WTC11 (cell line): ENCODE measurements around the gene HOXA7. TPM values are rescaled to one million over a fixed set of nuclear protein-coding genes. Genes with fewer than 3 reads are reported as not detected.

Experiments
- ATAC-seq: fragments of 200-7000 bp; cut with Tn5 transposase; 2 replicates; pipeline ENCODE4 v1.10.0; 2021; ENCODE audit warnings: mild to moderate bottlenecking, moderate library complexity
- CTCF ChIA-PET: fragments of 300-600 bp; sonication (Branson Sonifier 250); formaldehyde crosslinking; loops from one replicate; lab custom pipeline; 2021; ENCODE audit warnings: antibody characterized with exemption; lab: Charles Lee
- POLR2A ChIA-PET: fragments of 350-600 bp; sonication (Branson Sonifier 250); formaldehyde crosslinking; loops from one replicate; lab custom pipeline; 2021; ENCODE audit warnings: antibody characterized with exemption; lab: Charles Lee
- DNase-seq: peaks from one replicate; pipeline ENCODE4 v3.0.0; 2021; ENCODE audit warnings: low spot score
- H3K27ac Mint-ChIP-seq: 2 replicates; pipeline ENCODE4 v1.8.0; 2021; ENCODE audit warnings: mixed read lengths
- H3K27me3 Mint-ChIP-seq: 2 replicates; pipeline ENCODE4 v1.8.0; 2021; ENCODE audit warnings: low read depth, mild to moderate bottlenecking, moderate library complexity, mixed read lengths
- H3K36me3 Mint-ChIP-seq: 2 replicates; pipeline ENCODE4 v1.8.0; 2021; ENCODE audit warnings: mixed read lengths
- H3K4me1 Mint-ChIP-seq: 2 replicates; pipeline ENCODE4 v1.8.0; 2022; ENCODE audit warnings: mixed read lengths
- H3K4me3 Mint-ChIP-seq: 2 replicates; pipeline ENCODE4 v1.8.0; 2021; ENCODE audit warnings: mild to moderate bottlenecking, moderate library complexity, mixed read lengths
- H3K9me3 Mint-ChIP-seq: 2 replicates; pipeline ENCODE4 v1.8.0; 2021; ENCODE audit warnings: mixed read lengths
- ATF2 ChIP-seq: sonication (generic); formaldehyde crosslinking; IDR thresholded peaks from 2 replicates; pipeline ENCODE4 v1.8.1; 2022; ENCODE audit warnings: low read depth, missing genetic modification reagents, borderline replicate concordance
- CDX4 ChIP-seq: fragments of 250-450 bp; sonication (Bioruptor Pico); IDR thresholded peaks from 2 replicates; pipeline ENCODE4 v1.9.0; 2021; ENCODE audit warnings: moderate library complexity, mild to moderate bottlenecking, inconsistent platforms, borderline replicate concordance
- ELF4 ChIP-seq: sonication (generic); formaldehyde crosslinking; IDR thresholded peaks from 2 replicates; pipeline ENCODE4 v1.8.1; 2022; ENCODE audit warnings: low read depth, mild to moderate bottlenecking, moderate library complexity, missing genetic modification reagents
- GTF2I ChIP-seq: fragments of 250-450 bp; sonication (Bioruptor Pico); conservative IDR thresholded peaks from 2 replicates; pipeline ENCODE4 v1.4.0; 2021; ENCODE audit warnings: mild to moderate bottlenecking
- IRF1 ChIP-seq: sonication (generic); formaldehyde crosslinking; IDR thresholded peaks from 2 replicates; pipeline ENCODE4 v1.8.0; 2023; ENCODE audit warnings: missing genetic modification reagents
- MXD4 ChIP-seq: fragments of 250-450 bp; sonication (Bioruptor Pico); IDR thresholded peaks from 2 replicates; pipeline ENCODE4 v1.8.0; 2021; ENCODE audit warnings: mild to moderate bottlenecking, moderate library complexity, borderline replicate concordance
- NFE2L1 ChIP-seq: sonication (generic); formaldehyde crosslinking; IDR thresholded peaks from 2 replicates; pipeline ENCODE4 v1.8.1; 2023; ENCODE audit warnings: missing genetic modification reagents
- NR3C1 ChIP-seq: sonication (generic); formaldehyde crosslinking; conservative IDR thresholded peaks from 2 replicates; pipeline ENCODE4 v1.8.1; 2023; ENCODE audit warnings: low read depth, mild to moderate bottlenecking, missing genetic modification reagents
- PRDM15 ChIP-seq: sonication (generic); formaldehyde crosslinking; IDR thresholded peaks from 2 replicates; pipeline ENCODE4 v1.8.0; 2022; ENCODE audit warnings: missing genetic modification reagents
- TEAD1 ChIP-seq: sonication (generic); formaldehyde crosslinking; IDR thresholded peaks from 2 replicates; pipeline ENCODE4 v1.8.0; 2022; ENCODE audit warnings: mild to moderate bottlenecking, missing genetic modification reagents
- TEAD4 ChIP-seq: sonication (generic); formaldehyde crosslinking; IDR thresholded peaks from 2 replicates; pipeline ENCODE4 v1.8.0; 2022; ENCODE audit warnings: mild to moderate bottlenecking, missing genetic modification reagents
- ZNF121 ChIP-seq: sonication (generic); formaldehyde crosslinking; IDR thresholded peaks from 2 replicates; pipeline ENCODE4 v1.8.0; 2023; ENCODE audit warnings: missing genetic modification reagents
- total RNA-seq: library from RNA; stranded (reverse); gene quantifications from 3 replicates; pipeline ENCODE4 v1.2.3, GENCODE V29; 2021
- TF ChIP-seq, protein P1 (sequence below): sonication (generic); formaldehyde crosslinking; IDR thresholded peaks from 2 replicates; pipeline ENCODE4 v1.8.1; 2023; ENCODE audit warnings: mild to moderate bottlenecking, missing genetic modification reagents, borderline replicate concordance
- TF ChIP-seq, protein P2 (sequence below): fragments of 250-450 bp; sonication (Bioruptor Pico); IDR thresholded peaks from 2 replicates; pipeline ENCODE4 v1.9.0; 2021; ENCODE audit warnings: mild to moderate bottlenecking

HOXA7 gene
- total RNA-seq, 1 experiment from 2014 or later, result not detected

GRCh38 chr7:27109466-27110185 lies 46.8 kb downstream of the HOXA7 start:
- POLR2A ChIA-PET, result interaction anchor here (0.8 kb wide), 1 partner anchor 7 kb away, joined by 3 read pairs; no protein-coding TSS in a partner anchor
- no peak for TF ChIP-seq GTF2I (CRISPR knock-in tag)
- no peak for TF ChIP-seq ZNF121 (CRISPR knock-in tag)
- TF ChIP-seq TEAD1, result no peak
- no peak for TF ChIP-seq TEAD4 (CRISPR knock-in tag)
- no peak for TF ChIP-seq NR3C1 (CRISPR knock-in tag)
- TF ChIP-seq, protein P1, sequence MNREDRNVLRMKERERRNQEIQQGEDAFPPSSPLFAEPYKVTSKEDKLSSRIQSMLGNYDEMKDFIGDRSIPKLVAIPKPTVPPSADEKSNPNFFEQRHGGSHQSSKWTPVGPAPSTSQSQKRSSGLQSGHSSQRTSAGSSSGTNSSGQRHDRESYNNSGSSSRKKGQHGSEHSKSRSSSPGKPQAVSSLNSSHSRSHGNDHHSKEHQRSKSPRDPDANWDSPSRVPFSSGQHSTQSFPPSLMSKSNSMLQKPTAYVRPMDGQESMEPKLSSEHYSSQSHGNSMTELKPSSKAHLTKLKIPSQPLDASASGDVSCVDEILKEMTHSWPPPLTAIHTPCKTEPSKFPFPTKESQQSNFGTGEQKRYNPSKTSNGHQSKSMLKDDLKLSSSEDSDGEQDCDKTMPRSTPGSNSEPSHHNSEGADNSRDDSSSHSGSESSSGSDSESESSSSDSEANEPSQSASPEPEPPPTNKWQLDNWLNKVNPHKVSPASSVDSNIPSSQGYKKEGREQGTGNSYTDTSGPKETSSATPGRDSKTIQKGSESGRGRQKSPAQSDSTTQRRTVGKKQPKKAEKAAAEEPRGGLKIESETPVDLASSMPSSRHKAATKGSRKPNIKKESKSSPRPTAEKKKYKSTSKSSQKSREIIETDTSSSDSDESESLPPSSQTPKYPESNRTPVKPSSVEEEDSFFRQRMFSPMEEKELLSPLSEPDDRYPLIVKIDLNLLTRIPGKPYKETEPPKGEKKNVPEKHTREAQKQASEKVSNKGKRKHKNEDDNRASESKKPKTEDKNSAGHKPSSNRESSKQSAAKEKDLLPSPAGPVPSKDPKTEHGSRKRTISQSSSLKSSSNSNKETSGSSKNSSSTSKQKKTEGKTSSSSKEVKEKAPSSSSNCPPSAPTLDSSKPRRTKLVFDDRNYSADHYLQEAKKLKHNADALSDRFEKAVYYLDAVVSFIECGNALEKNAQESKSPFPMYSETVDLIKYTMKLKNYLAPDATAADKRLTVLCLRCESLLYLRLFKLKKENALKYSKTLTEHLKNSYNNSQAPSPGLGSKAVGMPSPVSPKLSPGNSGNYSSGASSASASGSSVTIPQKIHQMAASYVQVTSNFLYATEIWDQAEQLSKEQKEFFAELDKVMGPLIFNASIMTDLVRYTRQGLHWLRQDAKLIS, result no peak
- TF ChIP-seq ELF4 (CRISPR knock-in tag), result no peak
- no peak for TF ChIP-seq CDX4 (CRISPR knock-in tag)
- no peak for TF ChIP-seq IRF1 (CRISPR knock-in tag)
- TF ChIP-seq ATF2, result no peak
- no peak for TF ChIP-seq NFE2L1 (CRISPR knock-in tag)
- TF ChIP-seq PRDM15, result no peak
- TF ChIP-seq, protein P2, sequence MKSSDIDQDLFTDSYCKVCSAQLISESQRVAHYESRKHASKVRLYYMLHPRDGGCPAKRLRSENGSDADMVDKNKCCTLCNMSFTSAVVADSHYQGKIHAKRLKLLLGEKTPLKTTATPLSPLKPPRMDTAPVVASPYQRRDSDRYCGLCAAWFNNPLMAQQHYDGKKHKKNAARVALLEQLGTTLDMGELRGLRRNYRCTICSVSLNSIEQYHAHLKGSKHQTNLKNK (CRISPR knock-in tag), result no peak
- no peak for TF ChIP-seq MXD4 (CRISPR knock-in tag)
- peak overlapping the region; percentile 54 for H3K4me3 Mint-ChIP-seq
- no peak for ATAC-seq
- H3K27me3 Mint-ChIP-seq, result peaks cover 95% of the 10 kb centered on the region
- CTCF ChIA-PET, result interaction anchor here (1.0 to 1.9 kb wide), 6 partner anchors 11 to 266 kb away, joined by 3 to 4 read pairs (median 4); partner anchors contain the start of gene HOXA1
- no peaks in the 10 kb centered on the region for H3K9me3 Mint-ChIP-seq
- no peak for DNase-seq
- H3K4me1 Mint-ChIP-seq, result peaks cover 26% of the 10 kb centered on the region
- no peak overlapping the region for H3K27ac Mint-ChIP-seq
- H3K36me3 Mint-ChIP-seq, result no peaks in the 10 kb centered on the region; the same call in 1 of the 2 replicates
